ENCODE data around the gene CEP41. TPM values are rescaled to one million over a fixed set of nuclear protein-coding genes. Genes with fewer than 3 reads are reported as not detected.

The CEP41 gene
- polyA plus RNA-seq, 2 of the 4 experiments (the other 2 are of a cell fraction) = 13.0 to 23.1 TPM

DNA sequence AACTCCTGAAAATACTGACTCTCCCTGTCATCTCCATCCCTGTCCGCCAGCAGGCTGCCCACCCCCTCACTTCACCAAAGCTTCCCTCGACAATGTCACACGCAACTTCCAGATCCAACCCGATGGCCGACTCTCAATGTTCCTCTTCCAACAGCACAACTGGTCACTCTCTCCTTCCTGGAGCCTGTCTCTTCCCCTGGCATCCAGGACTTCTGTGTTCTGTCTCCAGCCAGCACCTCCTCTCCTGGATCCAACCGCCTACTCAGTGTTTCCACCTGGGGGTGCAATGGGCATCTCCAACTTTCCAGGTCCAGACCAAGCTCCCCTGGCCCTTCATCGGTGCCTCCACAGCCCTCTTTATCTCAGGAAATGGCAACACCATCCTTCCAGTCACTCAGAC lies 87.6 kb downstream of the CEP41 start:
- Histone ChIP-seq H3K4me2 (peak overlapping the region; percentile 68; the same call in 1 of the 3 replicates), H3K4me1 (peaks cover 29% of the 10 kb centered on the region), H3K9me3 (no peaks in the 10 kb centered on the region), H3K27ac (0 out of 6 replicates have a peak overlapping the region, but pooled peaks of 1 of the 2 experiments have one; percentile 24), H3K4me3 (no peak overlapping the region)
- FAIRE-seq (no peak), ATAC-seq (0 out of 6 replicates have a peak, but pooled peaks of 1 of the 2 experiments have one; percentile 25), DNase-seq (ENCODE audit: low read depth in 1 of 2, low spot score in 1 of 2) (no peak)
- ChIA-PET POLR2A (interaction anchor here (0.6 kb wide), 1 partner anchor 387 kb away, joined by 3 read pairs; no protein-coding TSS in a partner anchor), CTCF (interaction anchor here (0.8 kb wide), 1 partner anchor 15 kb away, joined by 3 read pairs; no protein-coding TSS in a partner anchor)
- WGBS (ENCODE audit: missing lambda C conversion rate) = 86% methylated on average over 7 of the region's 7 CpGs
- TF ChIP-seq ESRRA (IDR thresholded peaks at IDR 0.05; ENCODE audit: borderline replicate concordance, low read length) (no peak), CHD2 (IDR thresholded peaks at IDR 0.05; ENCODE audit: low read length, partially characterized antibody) (no peak), SMC3 (IDR thresholded peaks at IDR 0.05) (no peak), GATA3 (IDR thresholded peaks at IDR 0.05; ENCODE audit: borderline replicate concordance) (no peak), RARB (CRISPR knock-in tag; IDR thresholded peaks at IDR 0.05) (no peak), POLR2AphosphoS2 (conservative IDR thresholded peaks at IDR 0.05; ENCODE audit: low read length) (no peak), RFX5 (IDR thresholded peaks at IDR 0.05) (no peak), HDAC2 (IDR thresholded peaks at IDR 0.05) (no peak), TP53 (CRISPR knock-in tag; IDR thresholded peaks at IDR 0.05) (no peak), TFCP2L1 (CRISPR knock-in tag; IDR thresholded peaks at IDR 0.05) (no peak), FOSB (CRISPR knock-in tag; IDR thresholded peaks at IDR 0.05) (no peak), HOXB5 (CRISPR knock-in tag; IDR thresholded peaks at IDR 0.05) (no peak)
- TF ChIP-seq, protein P1, sequence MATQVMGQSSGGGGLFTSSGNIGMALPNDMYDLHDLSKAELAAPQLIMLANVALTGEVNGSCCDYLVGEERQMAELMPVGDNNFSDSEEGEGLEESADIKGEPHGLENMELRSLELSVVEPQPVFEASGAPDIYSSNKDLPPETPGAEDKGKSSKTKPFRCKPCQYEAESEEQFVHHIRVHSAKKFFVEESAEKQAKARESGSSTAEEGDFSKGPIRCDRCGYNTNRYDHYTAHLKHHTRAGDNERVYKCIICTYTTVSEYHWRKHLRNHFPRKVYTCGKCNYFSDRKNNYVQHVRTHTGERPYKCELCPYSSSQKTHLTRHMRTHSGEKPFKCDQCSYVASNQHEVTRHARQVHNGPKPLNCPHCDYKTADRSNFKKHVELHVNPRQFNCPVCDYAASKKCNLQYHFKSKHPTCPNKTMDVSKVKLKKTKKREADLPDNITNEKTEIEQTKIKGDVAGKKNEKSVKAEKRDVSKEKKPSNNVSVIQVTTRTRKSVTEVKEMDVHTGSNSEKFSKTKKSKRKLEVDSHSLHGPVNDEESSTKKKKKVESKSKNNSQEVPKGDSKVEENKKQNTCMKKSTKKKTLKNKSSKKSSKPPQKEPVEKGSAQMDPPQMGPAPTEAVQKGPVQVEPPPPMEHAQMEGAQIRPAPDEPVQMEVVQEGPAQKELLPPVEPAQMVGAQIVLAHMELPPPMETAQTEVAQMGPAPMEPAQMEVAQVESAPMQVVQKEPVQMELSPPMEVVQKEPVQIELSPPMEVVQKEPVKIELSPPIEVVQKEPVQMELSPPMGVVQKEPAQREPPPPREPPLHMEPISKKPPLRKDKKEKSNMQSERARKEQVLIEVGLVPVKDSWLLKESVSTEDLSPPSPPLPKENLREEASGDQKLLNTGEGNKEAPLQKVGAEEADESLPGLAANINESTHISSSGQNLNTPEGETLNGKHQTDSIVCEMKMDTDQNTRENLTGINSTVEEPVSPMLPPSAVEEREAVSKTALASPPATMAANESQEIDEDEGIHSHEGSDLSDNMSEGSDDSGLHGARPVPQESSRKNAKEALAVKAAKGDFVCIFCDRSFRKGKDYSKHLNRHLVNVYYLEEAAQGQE (IDR thresholded peaks at IDR 0.05) = no peak
- TF ChIP-seq, protein P2, sequence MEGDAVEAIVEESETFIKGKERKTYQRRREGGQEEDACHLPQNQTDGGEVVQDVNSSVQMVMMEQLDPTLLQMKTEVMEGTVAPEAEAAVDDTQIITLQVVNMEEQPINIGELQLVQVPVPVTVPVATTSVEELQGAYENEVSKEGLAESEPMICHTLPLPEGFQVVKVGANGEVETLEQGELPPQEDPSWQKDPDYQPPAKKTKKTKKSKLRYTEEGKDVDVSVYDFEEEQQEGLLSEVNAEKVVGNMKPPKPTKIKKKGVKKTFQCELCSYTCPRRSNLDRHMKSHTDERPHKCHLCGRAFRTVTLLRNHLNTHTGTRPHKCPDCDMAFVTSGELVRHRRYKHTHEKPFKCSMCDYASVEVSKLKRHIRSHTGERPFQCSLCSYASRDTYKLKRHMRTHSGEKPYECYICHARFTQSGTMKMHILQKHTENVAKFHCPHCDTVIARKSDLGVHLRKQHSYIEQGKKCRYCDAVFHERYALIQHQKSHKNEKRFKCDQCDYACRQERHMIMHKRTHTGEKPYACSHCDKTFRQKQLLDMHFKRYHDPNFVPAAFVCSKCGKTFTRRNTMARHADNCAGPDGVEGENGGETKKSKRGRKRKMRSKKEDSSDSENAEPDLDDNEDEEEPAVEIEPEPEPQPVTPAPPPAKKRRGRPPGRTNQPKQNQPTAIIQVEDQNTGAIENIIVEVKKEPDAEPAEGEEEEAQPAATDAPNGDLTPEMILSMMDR (IDR thresholded peaks at IDR 0.05) = no peak
- TF ChIP-seq, protein P3, sequence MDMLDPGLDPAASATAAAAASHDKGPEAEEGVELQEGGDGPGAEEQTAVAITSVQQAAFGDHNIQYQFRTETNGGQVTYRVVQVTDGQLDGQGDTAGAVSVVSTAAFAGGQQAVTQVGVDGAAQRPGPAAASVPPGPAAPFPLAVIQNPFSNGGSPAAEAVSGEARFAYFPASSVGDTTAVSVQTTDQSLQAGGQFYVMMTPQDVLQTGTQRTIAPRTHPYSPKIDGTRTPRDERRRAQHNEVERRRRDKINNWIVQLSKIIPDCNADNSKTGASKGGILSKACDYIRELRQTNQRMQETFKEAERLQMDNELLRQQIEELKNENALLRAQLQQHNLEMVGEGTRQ (IDR thresholded peaks at IDR 0.05) = no peak
- TF ChIP-seq, protein P4, sequence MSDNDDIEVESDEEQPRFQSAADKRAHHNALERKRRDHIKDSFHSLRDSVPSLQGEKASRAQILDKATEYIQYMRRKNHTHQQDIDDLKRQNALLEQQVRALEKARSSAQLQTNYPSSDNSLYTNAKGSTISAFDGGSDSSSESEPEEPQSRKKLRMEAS (IDR thresholded peaks at IDR 0.05) = no peak
- TF ChIP-seq, protein P5, sequence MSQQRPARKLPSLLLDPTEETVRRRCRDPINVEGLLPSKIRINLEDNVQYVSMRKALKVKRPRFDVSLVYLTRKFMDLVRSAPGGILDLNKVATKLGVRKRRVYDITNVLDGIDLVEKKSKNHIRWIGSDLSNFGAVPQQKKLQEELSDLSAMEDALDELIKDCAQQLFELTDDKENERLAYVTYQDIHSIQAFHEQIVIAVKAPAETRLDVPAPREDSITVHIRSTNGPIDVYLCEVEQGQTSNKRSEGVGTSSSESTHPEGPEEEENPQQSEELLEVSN (IDR thresholded peaks at IDR 0.05; ENCODE audit: borderline replicate concordance, low read depth) = no peak
- TF ChIP-seq, protein P6, sequence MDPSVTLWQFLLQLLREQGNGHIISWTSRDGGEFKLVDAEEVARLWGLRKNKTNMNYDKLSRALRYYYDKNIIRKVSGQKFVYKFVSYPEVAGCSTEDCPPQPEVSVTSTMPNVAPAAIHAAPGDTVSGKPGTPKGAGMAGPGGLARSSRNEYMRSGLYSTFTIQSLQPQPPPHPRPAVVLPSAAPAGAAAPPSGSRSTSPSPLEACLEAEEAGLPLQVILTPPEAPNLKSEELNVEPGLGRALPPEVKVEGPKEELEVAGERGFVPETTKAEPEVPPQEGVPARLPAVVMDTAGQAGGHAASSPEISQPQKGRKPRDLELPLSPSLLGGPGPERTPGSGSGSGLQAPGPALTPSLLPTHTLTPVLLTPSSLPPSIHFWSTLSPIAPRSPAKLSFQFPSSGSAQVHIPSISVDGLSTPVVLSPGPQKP (IDR thresholded peaks at IDR 0.05; ENCODE audit: low read depth, low read length) = no peak
